ENCODE results near the gene CD300A.
A peak's percentile ranks its signal among the peaks of the same experiment; 100 is the strongest.
"Not testable (repeated sequence)": the region's sequence is repeated elsewhere in the genome, so short reads cannot be mapped to it uniquely, and the experiment has no call there.

The CD300A gene

GRCh38 chr17:74478420-74479100, 12.1 kb downstream of the CD300A start:
- no peak for DNase-seq (ENCODE audit: low read depth)

DNA sequence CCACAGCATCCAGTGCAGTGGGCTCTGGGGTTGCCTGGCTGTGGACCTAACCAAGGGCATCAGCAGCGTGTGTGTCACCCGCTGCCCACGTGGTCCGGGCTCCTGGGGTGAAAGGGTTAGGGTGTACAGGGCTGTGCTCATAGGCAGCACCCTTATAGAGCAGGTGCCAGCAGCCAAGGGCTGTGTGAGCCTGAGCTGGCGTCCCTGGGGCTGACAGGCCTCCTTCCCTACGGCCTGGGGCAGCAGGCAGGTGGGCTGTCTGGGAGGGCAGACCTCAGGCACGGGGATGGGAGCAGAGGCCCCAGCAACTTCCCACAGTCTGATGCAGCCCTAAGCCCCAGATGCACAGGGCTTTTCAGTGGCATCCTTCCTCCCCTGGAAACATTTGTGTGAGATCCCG, 13.9 kb downstream of the CD300A start:
- DNase-seq (ENCODE audit: low read depth) = no peak

- no peak for DNase-seq (ENCODE audit: low read depth)
Measured at GRCh38 chr17:74481621-74482020, 15.2 kb downstream of the CD300A start.

GRCh38 chr17:74484066-74484465, 17.6 kb downstream of the CD300A start:
- DNase-seq (ENCODE audit: low read depth) = no peak

DNA sequence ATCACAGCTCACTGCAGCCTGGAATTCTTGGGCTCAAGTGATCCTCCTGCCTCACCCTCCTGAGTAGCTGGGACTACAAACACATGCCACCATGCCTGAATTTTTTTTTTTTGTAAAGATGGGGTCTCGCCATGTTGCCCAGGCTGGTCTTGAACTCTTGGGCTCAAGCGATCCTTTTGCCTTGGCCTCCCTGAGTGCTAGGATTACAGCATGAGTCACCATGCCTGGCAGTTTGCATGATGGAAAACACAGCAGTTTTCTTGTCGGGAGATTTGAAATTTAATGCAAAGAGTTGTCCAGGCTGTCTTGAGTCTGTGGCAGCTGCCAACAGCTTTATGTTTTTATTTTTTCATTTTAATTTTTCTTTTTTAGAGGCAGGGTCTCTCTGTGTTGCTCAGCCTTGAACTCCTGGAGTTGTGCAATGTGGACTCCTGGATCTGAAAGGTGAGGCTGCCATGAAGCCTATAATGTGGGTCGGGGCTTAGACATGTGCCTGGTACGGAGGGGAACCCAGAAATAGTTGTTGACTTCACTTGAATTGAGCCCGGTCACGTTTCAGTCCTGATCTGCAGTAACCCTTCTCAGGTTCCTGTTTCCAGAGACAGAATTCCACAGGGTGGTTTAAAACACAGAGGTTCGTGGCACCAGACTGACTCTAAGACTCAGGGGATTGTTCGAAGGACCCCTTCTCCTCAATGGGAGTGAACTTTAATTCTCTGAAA, 18.7 kb downstream of the CD300A start:
- no peak for DNase-seq (ENCODE audit: low read depth)

DNA sequence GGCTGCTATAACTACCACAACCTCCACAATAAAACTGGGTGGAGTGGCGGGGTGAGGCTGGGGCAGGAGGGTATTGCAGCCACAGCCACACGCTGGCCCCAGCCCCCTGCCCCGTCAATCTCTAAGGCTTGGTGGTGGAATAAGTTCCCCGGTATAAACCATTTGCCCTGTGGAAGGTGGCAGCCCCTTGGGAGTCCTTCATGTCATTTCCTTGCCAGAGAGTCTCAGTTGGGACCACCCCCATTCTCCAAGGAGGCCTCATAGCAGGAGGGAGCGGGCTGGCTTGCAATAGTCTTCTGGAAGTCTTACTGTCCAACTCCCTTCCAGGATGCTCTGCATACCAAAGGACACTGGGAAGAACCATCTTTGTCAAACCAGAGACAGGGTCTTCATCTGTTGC, 19.4 kb downstream of the CD300A start:
- DNase-seq (ENCODE audit: low read depth) = no peak

DNA sequence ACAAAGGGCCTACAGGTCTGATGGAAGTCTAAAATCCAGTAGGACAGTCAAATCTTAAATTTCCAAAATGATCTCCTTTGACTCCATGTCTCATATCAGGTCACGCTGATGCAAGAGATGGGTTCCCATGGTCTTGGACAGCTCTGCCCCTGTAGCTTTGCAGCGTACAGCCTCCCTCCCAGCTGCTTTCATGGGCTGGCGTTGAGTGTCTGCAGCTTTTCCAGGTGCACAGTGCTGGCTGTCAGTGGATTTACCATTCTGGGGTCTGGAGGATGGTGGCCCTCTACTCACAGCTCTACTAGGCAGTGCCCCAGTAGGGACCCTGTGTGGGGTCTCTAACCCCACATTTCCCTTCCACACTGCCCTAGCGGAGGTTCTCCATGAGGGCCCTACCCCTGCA, 21.8 kb downstream of the CD300A start:
- not testable (repeated sequence) for DNase-seq (ENCODE audit: low read depth)

GRCh38 chr17:74490716-74491115, 24.3 kb downstream of the CD300A start:
- DNase-seq (ENCODE audit: low read depth) = no peak

- no peak for DNase-seq (ENCODE audit: low read depth)
Measured at GRCh38 chr17:74491626-74492025, 25.2 kb downstream of the CD300A start.

DNA sequence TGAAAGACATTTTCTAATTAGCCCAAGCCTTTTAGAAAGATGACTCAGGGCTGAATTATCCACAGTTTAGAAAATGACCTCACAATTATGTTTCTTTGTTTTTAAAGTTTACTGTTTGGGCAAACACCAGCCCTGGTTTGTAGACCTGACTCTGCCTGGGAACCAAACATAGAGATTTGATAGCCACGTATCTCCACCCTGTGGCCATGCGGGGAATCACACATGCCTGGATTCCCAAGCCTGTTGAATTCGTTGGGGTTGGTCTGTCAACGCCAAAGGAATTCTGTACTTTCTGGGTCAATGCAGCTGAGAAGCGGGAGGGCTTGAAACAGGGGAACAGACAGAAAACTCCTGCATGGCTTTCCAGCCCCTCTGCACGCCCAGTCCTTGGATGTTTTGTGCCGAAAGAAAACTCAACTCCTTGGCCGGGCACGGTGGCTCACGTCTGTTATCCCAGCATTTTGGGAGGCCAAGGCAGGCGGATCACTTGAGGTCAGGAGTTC, 26.9 kb downstream of the CD300A start:
- peak; percentile 41 for DNase-seq (ENCODE audit: low read depth)

- no peak for DNase-seq (ENCODE audit: low read depth)
Measured at GRCh38 chr17:74497471-74497870, 31.0 kb downstream of the CD300A start.

- DNase-seq (ENCODE audit: low read depth) = no peak
Measured at GRCh38 chr17:74499992-74500391, 33.6 kb downstream of the CD300A start.

DNA sequence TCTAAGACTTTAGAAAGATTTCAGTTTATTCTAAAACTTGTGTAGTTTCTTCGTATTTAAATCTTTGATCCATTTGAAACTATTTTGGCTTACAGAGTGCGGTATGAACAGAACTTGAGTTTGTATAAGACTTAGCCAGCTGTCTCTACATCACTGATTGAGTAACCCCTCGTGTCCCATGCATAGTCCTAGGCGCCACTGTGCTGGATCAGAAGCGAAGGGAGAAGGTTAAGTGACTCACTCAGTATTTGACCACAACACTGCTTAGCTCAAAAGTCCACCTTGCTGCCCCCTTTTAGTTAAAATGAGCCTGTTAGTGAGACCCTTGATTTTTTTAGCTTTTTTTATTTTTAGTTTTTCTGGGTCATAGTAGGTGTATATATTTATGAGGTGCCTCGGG, 36.4 kb downstream of the CD300A start:
- no peak for DNase-seq (ENCODE audit: low read depth)

GRCh38 chr17:74503949-74504348, 37.5 kb downstream of the CD300A start:
- not testable (repeated sequence) for DNase-seq (ENCODE audit: low read depth)

GRCh38 chr17:74508156-74508555, 41.7 kb downstream of the CD300A start:
- no peak for DNase-seq (ENCODE audit: low read depth)

GRCh38 chr17:74512036-74512435, 45.6 kb downstream of the CD300A start:
- DNase-seq (ENCODE audit: low read depth) = peak; percentile 11

GRCh38 chr17:74512624-74513091, 46.2 kb downstream of the CD300A start:
- no peak for DNase-seq (ENCODE audit: low read depth)

DNA sequence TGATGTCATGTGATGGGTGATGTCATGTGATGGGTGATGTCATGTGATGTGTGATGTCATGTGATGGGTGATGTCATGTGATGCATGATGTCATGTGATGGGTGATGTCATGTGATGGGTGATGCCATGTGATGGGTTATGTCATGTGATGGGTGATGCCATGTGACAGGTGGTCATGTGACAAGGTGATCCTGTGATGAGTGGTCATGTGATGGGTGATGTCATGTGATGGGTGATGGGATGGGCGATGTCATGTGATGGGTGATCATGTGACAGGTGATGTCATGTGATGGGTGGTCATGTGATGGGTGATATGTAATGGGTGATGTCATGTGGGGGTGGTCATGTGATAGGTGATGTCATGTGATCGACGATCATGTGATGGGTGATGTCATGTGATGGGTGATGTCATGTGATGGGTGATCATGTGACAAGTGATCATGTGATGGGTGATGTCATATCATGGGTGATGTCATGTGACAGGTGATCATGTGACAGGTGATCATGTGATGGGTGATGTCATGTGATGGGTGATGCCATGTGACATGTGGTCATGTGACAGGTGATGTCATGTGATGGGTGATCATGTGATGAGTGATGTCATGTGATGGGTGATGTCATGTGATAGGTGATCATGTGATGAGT, 47.7 kb downstream of the CD300A start:
- peak; percentile 7 for DNase-seq (ENCODE audit: low read depth)

DNA sequence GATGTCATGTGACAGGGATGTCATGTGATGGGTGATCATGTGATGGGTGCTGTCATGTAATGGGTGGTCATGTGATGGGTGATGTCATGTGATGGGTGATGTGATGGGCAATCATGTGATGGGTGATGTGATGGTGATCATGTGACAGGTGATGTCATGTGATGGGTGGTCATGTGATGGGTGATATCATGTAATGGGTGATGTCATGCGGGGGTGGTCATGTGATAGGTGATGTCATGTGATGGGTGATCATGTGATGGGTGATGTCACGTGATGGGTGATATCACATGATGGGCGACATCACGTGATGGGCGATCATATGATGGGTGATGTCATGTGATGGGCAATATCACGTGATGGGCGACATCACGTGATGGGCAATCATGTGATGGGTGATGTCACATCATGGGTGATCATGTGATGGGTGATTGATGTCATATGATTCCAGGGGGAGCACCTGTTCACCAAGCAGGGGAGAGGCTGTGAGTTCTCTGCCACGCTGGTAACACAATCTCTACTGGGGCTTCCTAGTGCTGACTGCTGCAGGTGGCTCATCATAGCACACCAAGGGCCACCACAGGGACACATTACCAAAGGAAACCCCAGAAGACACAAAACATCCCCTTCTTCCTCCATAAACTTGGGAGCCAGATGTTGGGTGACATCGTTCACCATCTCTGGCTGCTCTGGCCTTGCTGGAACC, 48.3 kb downstream of the CD300A start:
- DNase-seq (ENCODE audit: low read depth) = no peak

DNA sequence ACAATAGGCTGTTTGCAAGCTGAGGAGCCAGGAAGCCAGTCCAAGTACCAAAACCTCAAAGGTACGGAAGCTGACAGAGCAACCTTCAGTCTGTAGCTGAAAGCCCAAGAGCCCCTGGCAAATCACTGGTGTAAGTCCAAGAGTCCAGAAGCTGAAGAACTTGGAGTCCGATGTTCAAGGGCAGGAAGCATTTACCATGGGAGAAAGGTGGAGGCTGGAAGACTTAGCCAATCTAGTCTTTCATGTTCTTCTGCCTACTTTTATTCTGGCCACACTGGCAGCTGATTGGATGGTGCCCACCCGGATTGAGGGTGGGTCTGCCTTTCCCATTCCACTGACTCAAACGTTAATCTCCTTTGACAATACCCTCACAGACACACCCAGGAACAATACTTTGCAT, 49.5 kb downstream of the CD300A start:
- DNase-seq (ENCODE audit: low read depth) = no peak

DNA sequence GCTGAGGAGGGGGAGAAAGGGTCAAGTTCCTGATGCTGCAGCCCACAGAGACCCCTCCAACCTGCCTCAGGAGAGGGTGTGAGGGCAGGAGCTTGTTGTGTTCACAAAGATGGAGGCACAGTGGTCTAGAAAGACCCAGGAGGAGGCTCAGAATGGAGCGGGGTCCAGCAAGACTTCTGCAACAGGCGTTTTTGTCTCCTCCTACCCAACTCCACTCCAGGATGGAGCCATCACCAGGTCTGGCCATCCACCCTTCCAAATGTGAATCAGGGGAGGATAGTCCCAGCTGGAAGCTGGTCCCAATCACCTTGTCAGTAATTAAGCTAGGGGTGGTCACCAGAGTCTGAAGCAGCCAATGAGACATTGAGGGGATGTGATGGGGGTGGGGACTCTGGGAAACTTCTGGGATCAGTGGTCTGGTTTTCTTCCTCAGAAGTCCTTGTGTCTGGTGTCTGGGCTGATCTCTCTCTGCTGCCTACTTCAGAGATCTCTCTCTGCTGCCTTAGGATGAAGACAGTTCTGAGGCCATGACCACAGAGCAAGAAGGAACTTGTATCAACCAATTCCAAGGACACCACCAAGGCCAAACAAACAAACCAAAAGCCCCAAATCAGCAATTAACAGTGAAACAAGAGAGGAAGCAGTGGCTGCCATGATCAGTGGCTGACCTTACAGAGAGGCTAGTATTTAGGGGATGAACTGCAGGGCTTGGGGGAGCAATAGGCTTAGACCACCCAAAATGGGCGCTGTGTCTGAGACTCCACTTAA, 50.3 kb downstream of the CD300A start:
- DNase-seq (ENCODE audit: low read depth) = no peak
